Peyer's patch (tissue), 4 donors: ENCODE data around the gene MUCL1. TPM values are rescaled to one million over a fixed set of nuclear protein-coding genes. Genes with fewer than 3 reads are reported as not detected.

ENCODE experiments used
- DNase-seq, 3 donors: peaks; one replicate each; pipeline ENCODE4 v3.0.0-alpha.2; 2017 to 2019
- H3K27ac ChIP-seq, 4 donors: fragments of 200-600 bp; sonication (generic); one replicate each; pipeline ENCODE4 v1.5.1; 2016 to 2019
- H3K27me3 ChIP-seq, 2 donors: fragments of 200-600 bp; sonication (generic); one replicate each; pipeline ENCODE4 v1.5.1; 2019
- H3K36me3 ChIP-seq, 3 donors: fragments of 200-600 bp; sonication (generic); one replicate each; pipeline ENCODE4 v1.5.1; 2016 to 2019
- H3K4me1 ChIP-seq, 4 donors: fragments of 200-600 bp; sonication (generic); one replicate each; pipeline ENCODE4 v1.5.1; 2016 to 2019
- H3K4me3 ChIP-seq, 4 donors: fragments of 200-600 bp; sonication (generic); 1 replicate in 3 of 4; 2 replicates in 1 of 4; pipeline ENCODE4 v1.5.1; 2016 to 2019; ENCODE audit warnings: mild to moderate bottlenecking in 1 of 4
- H3K9me3 ChIP-seq, 4 donors: fragments of 200-600 bp; sonication (generic); one replicate each; pipeline ENCODE4 v1.5.1; 2016 to 2019; ENCODE audit warnings: mild to moderate bottlenecking in 1 of 4
- POLR2A ChIP-seq, 2 donors: fragments of 450-650 bp; IDR thresholded peaks; one replicate each; pipeline ENCODE4 v1.5.1; 2017; ENCODE audit warnings: antibody characterized with exemption in 2 of 2, mild to moderate bottlenecking in 2 of 2, moderate library complexity in 2 of 2
- total RNA-seq, 4 donors: library from RNA; depleted of rRNA; stranded (reverse); fragments of >200 nt; gene quantifications; one replicate each; pipeline ENCODE4 v1.1.0, GENCODE V29; 2016
- TF ChIP-seq, protein P1 (sequence below), 6 experiments: fragments of 450-650 bp in 4 of 6; fragments of 200-600 bp in 2 of 6; sonication (generic) in 1 of 6; IDR thresholded peaks; one replicate each; pipeline ENCODE4 v1.5.1; 2017 to 2019; ENCODE audit warnings: antibody characterized with exemption in 6 of 6, mild to moderate bottlenecking in 3 of 6, moderate library complexity in 1 of 6

MUCL1 gene
- total RNA-seq, 4 donors from 2014 or later = not detected

DNA sequence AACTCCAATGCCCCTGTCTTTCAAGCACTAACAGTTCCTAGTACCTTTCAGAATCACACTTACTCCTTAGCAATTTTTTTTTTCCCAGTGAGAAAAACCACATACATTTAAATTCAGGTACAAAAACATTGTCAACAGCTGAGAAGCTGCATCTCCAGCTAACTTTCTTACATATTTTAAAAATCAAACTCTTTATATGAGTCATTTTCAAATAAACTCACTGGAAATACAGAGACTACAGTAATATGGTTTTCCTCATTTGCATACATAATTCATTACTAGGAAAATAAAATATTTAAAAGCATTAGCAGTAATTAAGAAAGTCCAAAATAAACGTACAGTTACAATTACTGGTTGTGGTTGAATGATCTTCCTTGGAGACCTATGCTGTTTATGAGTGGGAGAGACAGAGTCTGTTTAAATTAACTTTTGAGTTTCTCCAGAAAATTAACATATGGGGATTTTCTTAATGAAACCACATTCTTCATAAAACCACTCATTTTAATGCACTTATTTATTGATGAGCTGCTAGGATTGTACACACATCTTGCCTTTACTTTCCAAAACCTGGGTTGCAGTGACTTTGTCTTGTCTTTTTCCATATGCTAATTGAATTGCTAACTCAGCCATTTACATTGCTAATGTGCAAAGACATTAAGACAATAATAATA is 9.8 kb downstream of the MUCL1 start:
- Histone ChIP-seq H3K27me3 (no peaks in the 10 kb centered on the region), H3K4me3 (no peak overlapping the region), H3K36me3 (no peaks in the 10 kb centered on the region), H3K9me3 (no peaks in the 10 kb centered on the region), H3K4me1 (no peaks in the 10 kb centered on the region), H3K27ac (no peak overlapping the region)
- no peak for DNase-seq
- no peak for TF ChIP-seq POLR2A (IDR thresholded peaks at IDR 0.05)
- TF ChIP-seq, protein P1, sequence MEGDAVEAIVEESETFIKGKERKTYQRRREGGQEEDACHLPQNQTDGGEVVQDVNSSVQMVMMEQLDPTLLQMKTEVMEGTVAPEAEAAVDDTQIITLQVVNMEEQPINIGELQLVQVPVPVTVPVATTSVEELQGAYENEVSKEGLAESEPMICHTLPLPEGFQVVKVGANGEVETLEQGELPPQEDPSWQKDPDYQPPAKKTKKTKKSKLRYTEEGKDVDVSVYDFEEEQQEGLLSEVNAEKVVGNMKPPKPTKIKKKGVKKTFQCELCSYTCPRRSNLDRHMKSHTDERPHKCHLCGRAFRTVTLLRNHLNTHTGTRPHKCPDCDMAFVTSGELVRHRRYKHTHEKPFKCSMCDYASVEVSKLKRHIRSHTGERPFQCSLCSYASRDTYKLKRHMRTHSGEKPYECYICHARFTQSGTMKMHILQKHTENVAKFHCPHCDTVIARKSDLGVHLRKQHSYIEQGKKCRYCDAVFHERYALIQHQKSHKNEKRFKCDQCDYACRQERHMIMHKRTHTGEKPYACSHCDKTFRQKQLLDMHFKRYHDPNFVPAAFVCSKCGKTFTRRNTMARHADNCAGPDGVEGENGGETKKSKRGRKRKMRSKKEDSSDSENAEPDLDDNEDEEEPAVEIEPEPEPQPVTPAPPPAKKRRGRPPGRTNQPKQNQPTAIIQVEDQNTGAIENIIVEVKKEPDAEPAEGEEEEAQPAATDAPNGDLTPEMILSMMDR (IDR thresholded peaks at IDR 0.05) = no peak

DNA sequence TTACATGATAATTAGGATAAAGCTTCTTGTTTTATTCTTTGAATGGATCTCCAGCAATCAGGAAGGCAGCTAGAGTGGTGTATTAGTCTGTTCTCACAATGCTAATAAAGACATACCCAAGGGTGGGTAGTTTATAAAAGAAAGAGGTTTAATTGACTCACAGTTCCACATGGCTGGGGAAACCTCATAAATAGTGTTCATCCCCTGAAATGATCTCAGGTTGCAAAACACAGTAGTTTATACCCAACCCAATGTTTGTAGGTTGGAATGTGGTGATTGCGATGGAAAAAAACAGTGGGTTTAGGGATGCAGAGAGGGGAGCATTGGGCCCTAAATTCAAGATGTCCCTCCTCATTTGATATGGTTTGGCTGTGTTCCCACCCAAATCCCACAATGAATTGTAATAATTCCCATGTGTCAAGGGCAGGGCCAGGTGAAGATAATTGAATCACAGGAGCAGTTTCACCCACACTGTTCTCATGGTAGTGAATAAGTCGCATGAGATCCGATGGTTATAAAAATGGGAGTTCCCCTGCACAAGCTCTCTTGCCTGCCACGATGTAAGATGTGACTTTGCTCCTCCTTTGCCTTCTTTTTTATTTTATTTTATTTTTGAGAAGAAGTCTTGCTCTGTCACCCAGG is 11.5 kb downstream of the MUCL1 start:
- TF ChIP-seq, protein P1 (IDR thresholded peaks at IDR 0.05) = no peak
- no peak for TF ChIP-seq POLR2A (IDR thresholded peaks at IDR 0.05)
- no peaks in the 10 kb centered on the region for H3K4me1 ChIP-seq

DNA sequence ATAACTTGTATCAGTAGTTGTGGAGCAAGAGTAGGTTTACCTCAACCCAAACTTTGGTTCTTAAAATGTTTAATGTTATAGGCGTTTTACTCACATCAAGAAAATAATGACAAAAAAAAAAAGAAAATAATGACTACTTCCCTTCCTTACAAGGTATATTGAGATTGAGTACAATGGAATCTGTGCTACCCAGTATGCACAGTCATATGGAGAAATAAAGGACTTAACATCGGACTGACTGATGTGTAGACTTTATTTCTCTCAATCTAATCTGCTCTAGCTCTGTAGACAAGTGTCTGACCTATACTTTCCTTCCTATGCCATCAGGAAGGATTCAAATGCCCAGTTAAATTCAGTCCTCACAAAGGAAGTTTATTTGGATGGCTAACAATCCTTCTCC is 14.4 kb downstream of the MUCL1 start:
- H3K36me3 ChIP-seq = no peaks in the 10 kb centered on the region
- H3K4me1 ChIP-seq = no peaks in the 10 kb centered on the region
- no peaks in the 10 kb centered on the region for H3K9me3 ChIP-seq
- no peak for DNase-seq
- H3K27me3 ChIP-seq = no peaks in the 10 kb centered on the region
- H3K4me3 ChIP-seq = no peak overlapping the region
- TF ChIP-seq, protein P1 (IDR thresholded peaks at IDR 0.05) = no peak
- no peak for TF ChIP-seq POLR2A (IDR thresholded peaks at IDR 0.05)
- no peak overlapping the region for H3K27ac ChIP-seq

More for the DNA sequence above, 11.5 kb downstream of the MUCL1 start:
- no peak overlapping the region for H3K4me3 ChIP-seq
- no peaks in the 10 kb centered on the region for H3K36me3 ChIP-seq
- no peak for DNase-seq
- H3K27me3 ChIP-seq = no peaks in the 10 kb centered on the region
- no peak overlapping the region for H3K27ac ChIP-seq
- no peaks in the 10 kb centered on the region for H3K9me3 ChIP-seq

DNA sequence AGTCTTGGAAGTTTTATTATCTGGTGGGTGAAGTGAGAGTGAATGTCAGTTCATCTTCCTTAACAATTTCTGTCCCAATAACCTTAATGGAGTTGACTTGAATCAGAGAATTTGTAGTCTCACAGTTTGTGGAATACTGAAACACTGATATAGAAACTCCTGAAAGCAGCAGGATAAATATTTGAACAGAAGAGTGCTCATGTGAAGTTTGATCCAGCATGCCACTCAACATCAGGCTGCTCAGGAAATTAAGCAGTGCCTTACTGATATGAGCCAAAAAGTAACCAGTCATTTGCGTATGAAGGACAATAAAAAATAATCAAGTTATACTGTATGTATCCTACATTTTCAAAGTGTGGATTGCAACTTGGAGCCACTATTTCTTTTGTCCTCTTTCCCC is 15.7 kb downstream of the MUCL1 start:
- no peaks in the 10 kb centered on the region for H3K27me3 ChIP-seq
- H3K27ac ChIP-seq = no peak overlapping the region
- TF ChIP-seq, protein P1 (IDR thresholded peaks at IDR 0.05) = no peak
- TF ChIP-seq POLR2A (IDR thresholded peaks at IDR 0.05) = no peak
- no peak overlapping the region for H3K4me3 ChIP-seq
- no peaks in the 10 kb centered on the region for H3K36me3 ChIP-seq
- no peak for DNase-seq
- no peaks in the 10 kb centered on the region for H3K9me3 ChIP-seq
- no peaks in the 10 kb centered on the region for H3K4me1 ChIP-seq

DNA sequence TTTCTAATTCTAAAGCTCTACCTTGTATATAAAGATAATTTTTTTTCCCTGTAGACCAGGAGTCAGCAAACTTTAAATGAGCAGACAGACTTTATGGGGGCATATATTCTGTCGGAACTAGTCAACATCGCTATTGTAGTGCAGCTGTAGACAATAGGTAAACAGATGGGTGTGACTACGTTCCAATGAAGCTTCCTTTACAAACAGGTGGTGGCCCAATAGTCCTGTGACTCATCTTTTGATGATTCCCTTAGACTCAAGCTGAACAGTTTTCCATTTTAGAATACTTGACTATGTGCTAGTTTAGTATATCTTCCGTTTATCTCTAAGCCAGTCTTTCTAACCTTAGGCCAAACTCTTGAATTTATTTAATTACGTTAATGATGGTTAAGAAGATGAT is 16.3 kb downstream of the MUCL1 start:
- no peak for TF ChIP-seq POLR2A (IDR thresholded peaks at IDR 0.05)
- TF ChIP-seq, protein P1 (IDR thresholded peaks at IDR 0.05) = no peak
- no peak for DNase-seq
- Histone ChIP-seq H3K4me3 (no peak overlapping the region), H3K36me3 (no peaks in the 10 kb centered on the region), H3K27ac (no peak overlapping the region), H3K9me3 (no peaks in the 10 kb centered on the region), H3K4me1 (no peaks in the 10 kb centered on the region), H3K27me3 (no peaks in the 10 kb centered on the region)
